ENCODE data around the gene SYNDIG1. TPM values are rescaled to one million over a fixed set of nuclear protein-coding genes. Genes with fewer than 3 reads are reported as not detected.

The SYNDIG1 gene
- total and polyA plus RNA-seq, 4 donors: 23.9 to 46.4 (median 33.1) TPM

DNA sequence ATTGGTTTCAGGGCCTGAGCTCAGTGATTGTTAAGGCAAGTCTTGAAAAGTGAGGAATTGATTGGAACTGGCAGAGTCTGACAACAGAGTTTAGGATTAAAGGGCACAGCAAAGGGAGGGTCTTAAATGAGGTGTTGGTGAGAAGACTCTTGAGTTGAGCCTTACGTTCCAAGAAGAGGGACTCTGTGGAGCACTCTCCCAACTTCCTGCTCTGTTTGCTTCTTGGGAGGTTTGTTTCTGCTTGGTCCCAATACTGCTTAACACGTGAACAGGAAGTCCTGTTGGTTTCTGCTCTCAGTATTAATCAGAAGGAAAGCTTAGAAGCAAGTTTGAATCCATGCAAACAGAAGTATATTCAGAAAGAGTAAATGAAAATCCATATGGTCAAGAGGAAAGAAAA is 15.6 kb upstream of the SYNDIG1 start:
- Histone ChIP-seq H3K27me3 (ENCODE audit: control insufficient read depth, insufficient read depth, low read length) (no peaks in the 10 kb centered on the region), H3K27ac (ENCODE audit: low read depth, low read length) (no peak overlapping the region), H3K9me3 (ENCODE audit: control insufficient read depth, insufficient read depth, low read length) (no peaks in the 10 kb centered on the region), H3K4me3 (ENCODE audit: low read depth, low read length) (no peak overlapping the region), H3K36me3 (ENCODE audit: control insufficient read depth, insufficient read depth, low read length) (no peaks in the 10 kb centered on the region), H3K4me1 (ENCODE audit: control insufficient read depth, insufficient read depth, low read length) (peaks cover 15% of the 10 kb centered on the region)
- no peak for DNase-seq (ENCODE audit: low read depth in 4 of 6, low spot score in 6 of 6)
- 100% methylated on average over 1 of the region's 2 CpGs for WGBS (ENCODE audit: insufficient coverage)

GRCh38 chr20:24455081-24455480 is 14.3 kb upstream of the SYNDIG1 start:
- Histone ChIP-seq H3K27ac (ENCODE audit: low read depth, low read length) (no peak overlapping the region), H3K36me3 (ENCODE audit: control insufficient read depth, insufficient read depth, low read length) (no peaks in the 10 kb centered on the region), H3K27me3 (ENCODE audit: control insufficient read depth, insufficient read depth, low read length) (no peaks in the 10 kb centered on the region), H3K9me3 (ENCODE audit: control insufficient read depth, insufficient read depth, low read length) (no peaks in the 10 kb centered on the region), H3K4me1 (ENCODE audit: control insufficient read depth, insufficient read depth, low read length) (peaks cover 15% of the 10 kb centered on the region), H3K4me3 (ENCODE audit: low read depth, low read length) (no peak overlapping the region)
- WGBS (ENCODE audit: insufficient coverage): 51% methylated on average over 6 of the region's 6 CpGs
- peak in 2 of 6 donors; percentile 69 to 74 for DNase-seq (ENCODE audit: low read depth in 4 of 6, low spot score in 6 of 6)

DNA sequence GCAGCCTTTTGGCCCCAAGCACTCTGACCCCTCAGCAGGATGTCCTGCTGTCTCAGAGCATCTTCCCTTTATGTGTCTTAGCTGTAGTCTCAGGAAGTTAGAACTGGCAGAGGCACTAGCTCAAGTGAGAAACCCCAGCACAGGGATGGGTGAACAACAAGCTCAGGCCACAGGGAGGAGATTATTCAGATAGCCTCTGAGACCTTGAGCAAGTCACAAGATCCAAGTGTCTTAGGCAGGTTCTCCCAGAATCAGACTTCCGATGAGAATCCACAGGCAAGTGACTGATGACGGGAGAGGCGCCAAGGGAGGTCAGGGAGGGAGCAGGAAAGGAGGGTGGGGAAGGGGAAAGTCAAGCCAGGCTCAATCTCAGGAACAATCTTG is 13.0 kb upstream of the SYNDIG1 start:
- whole genome bisulfite sequencing (ENCODE audit: insufficient coverage): 80% methylated on average over 3 of the region's 3 CpGs
- Histone ChIP-seq H3K4me3 (ENCODE audit: low read depth, low read length) (no peak overlapping the region), H3K9me3 (ENCODE audit: control insufficient read depth, insufficient read depth, low read length) (no peaks in the 10 kb centered on the region), H3K36me3 (ENCODE audit: control insufficient read depth, insufficient read depth, low read length) (no peaks in the 10 kb centered on the region), H3K27ac (ENCODE audit: low read depth, low read length) (no peak overlapping the region), H3K4me1 (ENCODE audit: control insufficient read depth, insufficient read depth, low read length) (peaks cover 8% of the 10 kb centered on the region), H3K27me3 (ENCODE audit: control insufficient read depth, insufficient read depth, low read length) (no peaks in the 10 kb centered on the region)
- DNase-seq (ENCODE audit: low read depth in 4 of 6, low spot score in 6 of 6): no peak

GRCh38 chr20:24458436-24458835 is 11.0 kb upstream of the SYNDIG1 start:
- no peak overlapping the region for H3K27ac ChIP-seq (ENCODE audit: low read depth, low read length)
- H3K27me3 ChIP-seq (ENCODE audit: control insufficient read depth, insufficient read depth, low read length): no peaks in the 10 kb centered on the region
- H3K4me1 ChIP-seq (ENCODE audit: control insufficient read depth, insufficient read depth, low read length): peaks cover 21% of the 10 kb centered on the region
- no peaks in the 10 kb centered on the region for H3K9me3 ChIP-seq (ENCODE audit: control insufficient read depth, insufficient read depth, low read length)
- no peaks in the 10 kb centered on the region for H3K36me3 ChIP-seq (ENCODE audit: control insufficient read depth, insufficient read depth, low read length)
- H3K4me3 ChIP-seq (ENCODE audit: low read depth, low read length): no peak overlapping the region
- no CpG with 5 or more reads among the region's 2 CpGs for WGBS (ENCODE audit: insufficient coverage)
- peak in 2 of 6 donors; percentile 38 to 71 for DNase-seq (ENCODE audit: low read depth in 4 of 6, low spot score in 6 of 6)

DNA sequence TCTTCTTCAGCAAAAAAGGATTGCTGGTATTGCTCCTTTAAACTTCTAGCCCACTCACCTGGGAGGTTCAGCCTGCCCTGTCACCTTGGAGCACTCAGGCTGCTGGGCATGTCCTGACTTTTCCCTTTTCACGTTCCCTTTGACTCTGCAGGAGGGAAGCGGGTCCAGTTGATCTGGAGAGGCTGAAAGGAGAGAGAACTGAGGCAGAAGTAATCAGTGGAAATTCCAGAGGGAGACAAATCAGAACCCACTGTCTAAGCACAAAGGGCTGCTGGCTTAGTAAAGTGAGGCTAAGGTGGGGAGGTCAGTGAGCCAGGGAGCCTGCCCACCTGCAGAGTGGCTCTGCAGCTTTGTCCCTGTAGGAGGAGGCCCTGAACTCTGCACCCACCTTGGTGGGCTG is 9.7 kb upstream of the SYNDIG1 start:
- 71% methylated on average over 2 of the region's 2 CpGs for WGBS (ENCODE audit: insufficient coverage)
- H3K36me3 ChIP-seq (ENCODE audit: control insufficient read depth, insufficient read depth, low read length): no peaks in the 10 kb centered on the region
- no peaks in the 10 kb centered on the region for H3K27me3 ChIP-seq (ENCODE audit: control insufficient read depth, insufficient read depth, low read length)
- peaks cover 22% of the 10 kb centered on the region for H3K4me1 ChIP-seq (ENCODE audit: control insufficient read depth, insufficient read depth, low read length)
- no peak overlapping the region for H3K4me3 ChIP-seq (ENCODE audit: low read depth, low read length)
- no peaks in the 10 kb centered on the region for H3K9me3 ChIP-seq (ENCODE audit: control insufficient read depth, insufficient read depth, low read length)
- no peak overlapping the region for H3K27ac ChIP-seq (ENCODE audit: low read depth, low read length)
- DNase-seq (ENCODE audit: low read depth in 4 of 6, low spot score in 6 of 6): no peak

DNA sequence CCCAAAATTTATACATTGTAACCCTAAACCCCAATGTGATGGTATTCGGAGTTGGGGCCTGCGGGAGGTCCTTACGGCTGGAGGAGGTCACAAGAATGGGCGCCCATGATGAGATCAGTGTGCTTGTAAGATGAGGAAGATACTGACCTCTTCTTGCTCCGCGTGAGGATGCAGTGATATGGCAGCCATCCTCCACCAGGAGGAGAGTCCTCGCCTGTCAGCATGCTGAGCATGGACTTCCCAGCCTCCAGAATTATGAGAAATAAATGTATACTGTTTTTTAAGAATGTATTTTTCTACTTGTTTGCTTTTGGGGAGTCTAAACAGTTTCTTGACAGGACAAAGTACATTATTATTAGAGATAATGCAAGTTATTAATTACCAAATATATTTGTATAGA is 8.7 kb upstream of the SYNDIG1 start:
- Histone ChIP-seq H3K27ac (ENCODE audit: low read depth, low read length) (no peak overlapping the region), H3K4me3 (ENCODE audit: low read depth, low read length) (no peak overlapping the region), H3K36me3 (ENCODE audit: control insufficient read depth, insufficient read depth, low read length) (no peaks in the 10 kb centered on the region), H3K27me3 (ENCODE audit: control insufficient read depth, insufficient read depth, low read length) (no peaks in the 10 kb centered on the region), H3K9me3 (ENCODE audit: control insufficient read depth, insufficient read depth, low read length) (no peaks in the 10 kb centered on the region), H3K4me1 (ENCODE audit: control insufficient read depth, insufficient read depth, low read length) (peaks cover 22% of the 10 kb centered on the region)
- no peak for DNase-seq (ENCODE audit: low read depth in 4 of 6, low spot score in 6 of 6)
- WGBS (ENCODE audit: insufficient coverage): 100% methylated on average over 3 of the region's 7 CpGs

GRCh38 chr20:24461848-24462247 is 7.6 kb upstream of the SYNDIG1 start:
- Histone ChIP-seq H3K4me3 (ENCODE audit: low read depth, low read length) (no peak overlapping the region), H3K27me3 (ENCODE audit: control insufficient read depth, insufficient read depth, low read length) (peaks cover 2% of the 10 kb centered on the region), H3K27ac (ENCODE audit: low read depth, low read length) (no peak overlapping the region), H3K9me3 (ENCODE audit: control insufficient read depth, insufficient read depth, low read length) (no peaks in the 10 kb centered on the region), H3K4me1 (ENCODE audit: control insufficient read depth, insufficient read depth, low read length) (peaks cover 26% of the 10 kb centered on the region), H3K36me3 (ENCODE audit: control insufficient read depth, insufficient read depth, low read length) (no peaks in the 10 kb centered on the region)
- 87% methylated on average over 3 of the region's 3 CpGs for WGBS (ENCODE audit: insufficient coverage)
- no peak for DNase-seq (ENCODE audit: low read depth in 4 of 6, low spot score in 6 of 6)

DNA sequence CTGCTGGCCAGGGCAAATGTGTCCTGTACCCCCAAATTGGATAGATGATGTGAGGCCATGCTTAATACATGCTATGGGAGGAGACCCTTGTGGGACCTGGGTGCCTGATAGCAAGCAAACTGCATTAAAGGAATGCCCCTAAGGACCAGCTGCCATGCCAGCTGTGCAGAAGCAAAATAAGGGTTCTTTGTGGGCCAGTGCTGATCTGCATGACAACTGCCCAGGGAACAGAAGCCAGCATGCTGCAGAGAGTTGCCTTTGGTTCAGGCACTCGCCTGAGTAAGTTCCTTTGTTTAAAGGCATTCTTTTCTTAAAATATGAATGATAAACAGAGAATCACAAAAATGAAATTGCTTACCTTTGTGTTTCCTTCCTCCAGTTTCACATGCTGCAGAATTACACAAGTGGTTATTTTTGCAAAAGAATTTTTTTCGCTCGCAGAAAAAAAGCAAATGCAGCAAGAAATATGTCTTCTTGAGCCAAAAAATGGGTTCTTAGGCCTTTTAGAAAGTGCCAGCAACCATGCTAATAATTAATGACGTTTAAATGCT is 6.9 kb upstream of the SYNDIG1 start:
- Histone ChIP-seq H3K27ac (ENCODE audit: low read depth, low read length) (no peak overlapping the region), H3K9me3 (ENCODE audit: control insufficient read depth, insufficient read depth, low read length) (no peaks in the 10 kb centered on the region), H3K36me3 (ENCODE audit: control insufficient read depth, insufficient read depth, low read length) (no peaks in the 10 kb centered on the region), H3K4me3 (ENCODE audit: low read depth, low read length) (no peak overlapping the region), H3K27me3 (ENCODE audit: control insufficient read depth, insufficient read depth, low read length) (peaks cover 2% of the 10 kb centered on the region), H3K4me1 (ENCODE audit: control insufficient read depth, insufficient read depth, low read length) (peaks cover 26% of the 10 kb centered on the region)
- DNase-seq (ENCODE audit: low read depth in 4 of 6, low spot score in 6 of 6): peak in 2 of 6 donors; percentile 67 to 71
- no CpG with 5 or more reads among the region's 4 CpGs for whole genome bisulfite sequencing (ENCODE audit: insufficient coverage)

GRCh38 chr20:24465159-24465558 is 4.3 kb upstream of the SYNDIG1 start:
- H3K9me3 ChIP-seq (ENCODE audit: control insufficient read depth, insufficient read depth, low read length): no peaks in the 10 kb centered on the region
- H3K27ac ChIP-seq (ENCODE audit: low read depth, low read length): no peak overlapping the region
- DNase-seq (ENCODE audit: low read depth in 4 of 6, low spot score in 6 of 6): peak in 1 of 6 donors; percentile 76

GRCh38 chr20:24465730-24466129 is 3.7 kb upstream of the SYNDIG1 start:
- Histone ChIP-seq H3K36me3 (ENCODE audit: control insufficient read depth, insufficient read depth, low read length) (no peaks in the 10 kb centered on the region), H3K4me1 (ENCODE audit: control insufficient read depth, insufficient read depth, low read length) (peaks cover 38% of the 10 kb centered on the region), H3K27ac (ENCODE audit: low read depth, low read length) (no peak overlapping the region), H3K27me3 (ENCODE audit: control insufficient read depth, insufficient read depth, low read length) (peaks cover 9% of the 10 kb centered on the region), H3K4me3 (ENCODE audit: low read depth, low read length) (no peak overlapping the region), H3K9me3 (ENCODE audit: control insufficient read depth, insufficient read depth, low read length) (no peaks in the 10 kb centered on the region)
- WGBS (ENCODE audit: insufficient coverage): 58% methylated on average over 3 of the region's 3 CpGs
- DNase-seq (ENCODE audit: low read depth in 4 of 6, low spot score in 6 of 6): peak in 2 of 6 donors; percentile 55 to 64

More at GRCh38 chr20:24465159-24465558, 4.3 kb upstream of the SYNDIG1 start:
- H3K4me3 ChIP-seq (ENCODE audit: low read depth, low read length): no peak overlapping the region
- H3K4me1 ChIP-seq (ENCODE audit: control insufficient read depth, insufficient read depth, low read length): peaks cover 32% of the 10 kb centered on the region
- WGBS (ENCODE audit: insufficient coverage): 80% methylated on average over 3 of the region's 3 CpGs
- peaks cover 4% of the 10 kb centered on the region for H3K27me3 ChIP-seq (ENCODE audit: control insufficient read depth, insufficient read depth, low read length)
- no peaks in the 10 kb centered on the region for H3K36me3 ChIP-seq (ENCODE audit: control insufficient read depth, insufficient read depth, low read length)

All from spinal cord (tissue), 10 donors.